ENCODE measurements around the gene CLDN9. TPM values are rescaled to one million over a fixed set of nuclear protein-coding genes. Genes with fewer than 3 reads are reported as not detected.

CLDN9 gene
- total RNA-seq, 1 experiment from 2014 or later = not detected

GRCh38 chr16:3035972-3036725 is 23.4 kb downstream of the CLDN9 start:
- no peak overlapping the region for H3K4me3 ChIP-seq (ENCODE audit: low read length)
- no peak for DNase-seq
- H3K4me1 ChIP-seq (ENCODE audit: low read length) = no peaks in the 10 kb centered on the region
- no peak overlapping the region for H2AFZ ChIP-seq (ENCODE audit: low read length)
- no peak overlapping the region for H3K27ac ChIP-seq (ENCODE audit: low read length)
- H3K9me2 ChIP-seq (replicated peaks; ENCODE audit: insufficient read depth, low read length) = no peaks in the 10 kb centered on the region
- H3K27me3 ChIP-seq (ENCODE audit: low read length) = no peaks in the 10 kb centered on the region
- H3K9me3 ChIP-seq (ENCODE audit: low read length) = no peaks in the 10 kb centered on the region
- H3K36me3 ChIP-seq (ENCODE audit: insufficient read depth, low read length) = no peaks in the 10 kb centered on the region
- H3K9ac ChIP-seq (ENCODE audit: low read length) = no peak overlapping the region
- H4K20me1 ChIP-seq (ENCODE audit: insufficient read depth, low read depth, low read length) = 0 out of 2 replicates have a peak, but pooled peaks cover 8% of the 10 kb centered on the region
- no peak overlapping the region for H3K4me2 ChIP-seq (ENCODE audit: low read depth, low read length, poor library complexity, severe bottlenecking)
- H3K79me2 ChIP-seq (ENCODE audit: low read length) = no peaks in the 10 kb centered on the region

GRCh38 chr16:3036726-3037315 is 24.1 kb downstream of the CLDN9 start, which contains the start of gene BICDL2:
BICDL2 (minus strand) TSS chr16:3036944; CDS start chr16:3035496, 1,448 bp downstream.
- Histone ChIP-seq H3K9ac (ENCODE audit: low read length) (no peak within 1 kb of the TSS), H3K36me3 (ENCODE audit: insufficient read depth, low read length) (no peaks in the 10 kb centered on the region), H3K9me2 (replicated peaks; ENCODE audit: insufficient read depth, low read length) (no peaks in the 10 kb centered on the region), H3K9me3 (ENCODE audit: low read length) (no peaks in the 10 kb centered on the region), H3K79me2 (ENCODE audit: low read length) (no peaks in the 10 kb centered on the region), H3K4me1 (ENCODE audit: low read length) (no peaks in the 10 kb centered on the region), H4K20me1 (ENCODE audit: insufficient read depth, low read depth, low read length) (0 out of 2 replicates have a peak, but pooled peaks cover 4% of the 10 kb centered on the region), H3K4me2 (ENCODE audit: low read depth, low read length, poor library complexity, severe bottlenecking) (no peak within 1 kb of the TSS), H3K4me3 (ENCODE audit: low read length) (no peak within 1 kb of the TSS), H3K27ac (ENCODE audit: low read length) (no peak within 1 kb of the TSS), H3K27me3 (ENCODE audit: low read length) (no peaks in the 10 kb centered on the region), H2AFZ (ENCODE audit: low read length) (no peak within 1 kb of the TSS)
- DNase-seq = no peak

- Histone ChIP-seq H3K36me3 (ENCODE audit: insufficient read depth, low read length) (no peaks in the 10 kb centered on the region), H2AFZ (ENCODE audit: low read length) (no peak overlapping the region), H3K4me3 (ENCODE audit: low read length) (no peak overlapping the region), H3K9me2 (replicated peaks; ENCODE audit: insufficient read depth, low read length) (no peaks in the 10 kb centered on the region), H3K27ac (ENCODE audit: low read length) (no peak overlapping the region), H3K9ac (ENCODE audit: low read length) (no peak overlapping the region), H3K4me1 (ENCODE audit: low read length) (no peaks in the 10 kb centered on the region), H3K27me3 (ENCODE audit: low read length) (no peaks in the 10 kb centered on the region), H3K79me2 (ENCODE audit: low read length) (no peaks in the 10 kb centered on the region), H3K4me2 (ENCODE audit: low read depth, low read length, poor library complexity, severe bottlenecking) (no peak overlapping the region), H4K20me1 (ENCODE audit: insufficient read depth, low read depth, low read length) (no peaks in the 10 kb centered on the region), H3K9me3 (ENCODE audit: low read length) (no peaks in the 10 kb centered on the region)
- no peak for DNase-seq
These were observed 25.5 kb downstream of the CLDN9 start for GRCh38 chr16:3038256-3038655.

- Histone ChIP-seq H3K9me2 (replicated peaks; ENCODE audit: insufficient read depth, low read length) (no peaks in the 10 kb centered on the region), H4K20me1 (ENCODE audit: insufficient read depth, low read depth, low read length) (no peaks in the 10 kb centered on the region), H3K4me1 (ENCODE audit: low read length) (no peaks in the 10 kb centered on the region), H3K27ac (ENCODE audit: low read length) (no peak overlapping the region), H3K79me2 (ENCODE audit: low read length) (no peaks in the 10 kb centered on the region), H3K9ac (ENCODE audit: low read length) (no peak overlapping the region), H2AFZ (ENCODE audit: low read length) (no peak overlapping the region), H3K36me3 (ENCODE audit: insufficient read depth, low read length) (no peaks in the 10 kb centered on the region), H3K9me3 (ENCODE audit: low read length) (no peaks in the 10 kb centered on the region), H3K4me3 (ENCODE audit: low read length) (no peak overlapping the region), H3K27me3 (ENCODE audit: low read length) (no peaks in the 10 kb centered on the region), H3K4me2 (ENCODE audit: low read depth, low read length, poor library complexity, severe bottlenecking) (no peak overlapping the region)
- no peak for DNase-seq
These were observed 26.2 kb downstream of the CLDN9 start for GRCh38 chr16:3038896-3039295.

GRCh38 chr16:3042376-3042775 is 29.7 kb downstream of the CLDN9 start:
- H3K36me3 ChIP-seq (ENCODE audit: insufficient read depth, low read length) = no peaks in the 10 kb centered on the region
- no peaks in the 10 kb centered on the region for H4K20me1 ChIP-seq (ENCODE audit: insufficient read depth, low read depth, low read length)
- H3K4me1 ChIP-seq (ENCODE audit: low read length) = peaks cover 7% of the 10 kb centered on the region
- no peaks in the 10 kb centered on the region for H3K27me3 ChIP-seq (ENCODE audit: low read length)
- no peak overlapping the region for H3K4me2 ChIP-seq (ENCODE audit: low read depth, low read length, poor library complexity, severe bottlenecking)
- no peak overlapping the region for H3K27ac ChIP-seq (ENCODE audit: low read length)
- no peak overlapping the region for H3K9ac ChIP-seq (ENCODE audit: low read length)
- no peak for DNase-seq
- H3K9me2 ChIP-seq (replicated peaks; ENCODE audit: insufficient read depth, low read length) = no peaks in the 10 kb centered on the region
- no peak overlapping the region for H2AFZ ChIP-seq (ENCODE audit: low read length)
- H3K79me2 ChIP-seq (ENCODE audit: low read length) = no peaks in the 10 kb centered on the region
- H3K9me3 ChIP-seq (ENCODE audit: low read length) = no peaks in the 10 kb centered on the region
- no peak overlapping the region for H3K4me3 ChIP-seq (ENCODE audit: low read length)

GRCh38 chr16:3044708-3045107 is 32.0 kb downstream of the CLDN9 start:
- H2AFZ ChIP-seq (ENCODE audit: low read length) = no peak overlapping the region
- no peak overlapping the region for H3K9ac ChIP-seq (ENCODE audit: low read length)
- H3K27me3 ChIP-seq (ENCODE audit: low read length) = no peaks in the 10 kb centered on the region
- H3K4me1 ChIP-seq (ENCODE audit: low read length) = peaks cover 7% of the 10 kb centered on the region
- H3K9me3 ChIP-seq (ENCODE audit: low read length) = no peaks in the 10 kb centered on the region
- H3K4me3 ChIP-seq (ENCODE audit: low read length) = no peak overlapping the region
- no peak overlapping the region for H3K27ac ChIP-seq (ENCODE audit: low read length)
- H3K9me2 ChIP-seq (replicated peaks; ENCODE audit: insufficient read depth, low read length) = no peaks in the 10 kb centered on the region
- no peaks in the 10 kb centered on the region for H3K79me2 ChIP-seq (ENCODE audit: low read length)
- no peak overlapping the region for H3K4me2 ChIP-seq (ENCODE audit: low read depth, low read length, poor library complexity, severe bottlenecking)
- DNase-seq = no peak
- H3K36me3 ChIP-seq (ENCODE audit: insufficient read depth, low read length) = no peaks in the 10 kb centered on the region
- H4K20me1 ChIP-seq (ENCODE audit: insufficient read depth, low read depth, low read length) = no peaks in the 10 kb centered on the region

GRCh38 chr16:3045758-3046640 is 33.3 kb downstream of the CLDN9 start, which contains the start of gene MMP25:
MMP25 (plus strand) TSS chr16:3046561; CDS start chr16:3046918, 357 bp downstream.
- Histone ChIP-seq H3K27me3 (ENCODE audit: low read length) (no peaks in the 10 kb centered on the region), H2AFZ (ENCODE audit: low read length) (no peak within 1 kb of the TSS), H3K79me2 (ENCODE audit: low read length) (no peaks in the 10 kb centered on the region), H3K4me2 (ENCODE audit: low read depth, low read length, poor library complexity, severe bottlenecking) (peak within 1 kb of the TSS; percentile 67), H3K27ac (ENCODE audit: low read length) (no peak within 1 kb of the TSS), H3K4me1 (ENCODE audit: low read length) (peaks cover 16% of the 10 kb centered on the region), H3K9me2 (replicated peaks; ENCODE audit: insufficient read depth, low read length) (no peaks in the 10 kb centered on the region), H3K4me3 (ENCODE audit: low read length) (peak within 1 kb of the TSS; percentile 59; the same call in 1 of the 2 replicates), H3K9ac (ENCODE audit: low read length) (peak within 1 kb of the TSS; percentile 53), H3K9me3 (ENCODE audit: low read length) (no peaks in the 10 kb centered on the region), H4K20me1 (ENCODE audit: insufficient read depth, low read depth, low read length) (no peaks in the 10 kb centered on the region), H3K36me3 (ENCODE audit: insufficient read depth, low read length) (no peaks in the 10 kb centered on the region)
- DNase-seq = no peak
